Measurements from ENCODE around the gene IGF2BP3. TPM values are rescaled to one million over a fixed set of nuclear protein-coding genes. Genes with fewer than 3 reads are reported as not detected.

Gene IGF2BP3
- total and polyA plus RNA-seq, 7 experiments from 2014 or later: 0.13 to 1.8 (median 0.80) TPM; not detected in 1

DNA sequence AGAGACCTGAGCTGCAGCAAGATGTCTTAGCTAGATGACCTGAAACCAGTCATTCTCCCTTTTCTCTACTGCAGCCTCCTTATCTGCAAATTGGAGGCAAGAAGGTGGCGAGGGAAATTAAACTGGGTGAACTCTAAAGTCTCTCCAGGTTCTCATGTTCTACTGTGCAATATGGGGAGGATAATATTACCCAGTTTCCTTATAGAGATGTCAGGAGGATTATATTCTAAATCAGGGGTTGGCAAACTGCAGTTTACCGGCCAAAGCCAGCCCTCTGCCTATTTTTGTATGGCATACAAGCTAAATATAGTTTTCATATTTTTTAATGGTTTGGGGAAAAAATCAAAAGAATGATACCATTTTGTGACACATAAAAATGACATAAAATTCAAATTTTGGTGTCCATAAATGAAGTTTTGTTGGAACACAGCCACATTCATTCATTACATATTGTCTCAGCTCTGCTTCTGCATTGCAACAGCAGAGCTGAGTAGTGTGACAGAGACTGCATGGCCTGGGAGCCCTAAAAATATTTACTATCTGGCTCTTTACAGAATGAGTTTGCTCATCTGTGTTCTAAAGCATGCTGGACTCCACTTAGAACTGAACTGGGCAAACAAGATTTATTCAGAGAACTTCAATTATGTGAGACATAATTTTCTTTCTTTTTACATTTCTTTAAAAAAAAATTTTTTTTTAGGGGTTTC is 190.3 kb downstream of the IGF2BP3 start:
- ChIA-PET CTCF (interaction anchor here (0.9 to 1.4 kb wide), 2 partner anchors 8 to 182 kb away, joined by 3 read pairs; no protein-coding TSS in a partner anchor), POLR2A (interaction anchor here (2.0 kb wide), 1 partner anchor 19 kb away, joined by 8 read pairs; the partner anchor contains the start of gene MALSU1)
- intact Hi-C loops (cut with micrococcal nuclease): loop anchor here in 1 of 2 donors (5.0 kb wide), 1 partner anchor 252 kb away; the partner anchor contains the start of gene TRA2A
- Mint-ChIP-seq H3K4me1 (peaks cover 0 to 4% (median 0%) of the 10 kb centered on the region in 7 donors), H3K36me3 (no peaks in the 10 kb centered on the region), H3K27ac (no peak overlapping the region), H3K27me3 (peaks cover 0 to 4% (median 0%) of the 10 kb centered on the region in 5 donors), H3K9me3 (no peaks in the 10 kb centered on the region), H3K4me3 (no peak overlapping the region)
- no peak overlapping the region for H3K27ac ChIP-seq (ENCODE audit: low read depth, low read length)
- ATAC-seq (no peak), DNase-seq (no peak)
- no peaks in the 10 kb centered on the region for H3K4me1 ChIP-seq (ENCODE audit: control insufficient read depth in 2 of 2, insufficient read depth in 2 of 2, low read length in 2 of 2)
- H3K9me3 ChIP-seq (ENCODE audit: control insufficient read depth in 2 of 3, low read length in 3 of 3): no peaks in the 10 kb centered on the region
- H3K4me3 ChIP-seq (ENCODE audit: low read length): no peak overlapping the region
- H3K36me3 ChIP-seq (ENCODE audit: control insufficient read depth in 2 of 3, insufficient read depth in 3 of 3, low read length in 3 of 3): no peaks in the 10 kb centered on the region
- no peaks in the 10 kb centered on the region for H3K27me3 ChIP-seq (ENCODE audit: control insufficient read depth in 2 of 2, insufficient read depth in 2 of 2, low read length in 2 of 2)

DNA sequence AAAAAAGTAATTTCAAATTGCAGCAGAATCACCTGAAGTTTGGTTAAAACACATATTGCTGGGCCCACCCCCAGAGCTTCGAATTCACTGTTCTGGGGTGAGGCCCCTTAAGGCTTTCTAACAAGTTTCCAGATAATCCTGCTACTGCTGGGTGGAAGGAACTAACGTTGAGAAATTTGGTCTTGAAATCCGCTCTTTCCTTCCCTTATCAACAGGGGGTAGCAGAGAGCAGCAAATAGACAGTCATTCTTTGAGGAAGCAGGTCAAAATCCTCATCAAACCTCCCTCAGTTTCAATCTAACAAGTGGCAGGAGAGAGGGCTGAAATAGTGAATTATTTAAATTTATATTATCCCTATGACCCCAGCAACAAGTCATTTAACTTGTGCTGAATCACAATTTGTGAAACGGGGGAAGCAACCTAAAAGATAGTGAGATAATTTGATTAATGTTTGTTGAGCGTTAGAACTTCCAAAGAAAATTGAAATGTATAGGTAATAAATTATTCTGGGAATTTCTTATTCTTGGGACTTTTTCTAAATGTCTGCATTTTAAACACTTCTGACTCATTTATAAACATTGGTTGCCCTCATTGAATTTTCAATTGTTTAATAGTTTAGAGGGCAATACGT is 192.8 kb downstream of the IGF2BP3 start:
- Histone ChIP-seq H3K4me3 (ENCODE audit: low read length) (no peak overlapping the region), H3K27me3 (ENCODE audit: control insufficient read depth in 2 of 2, insufficient read depth in 2 of 2, low read length in 2 of 2) (no peaks in the 10 kb centered on the region), H3K36me3 (ENCODE audit: control insufficient read depth in 2 of 3, insufficient read depth in 3 of 3, low read length in 3 of 3) (no peaks in the 10 kb centered on the region), H3K27ac (ENCODE audit: low read depth, low read length) (no peak overlapping the region), H3K9me3 (ENCODE audit: control insufficient read depth in 2 of 3, low read length in 3 of 3) (no peaks in the 10 kb centered on the region), H3K4me1 (ENCODE audit: control insufficient read depth in 2 of 2, insufficient read depth in 2 of 2, low read length in 2 of 2) (peaks cover 0 to 4% of the 10 kb centered on the region in 2 donors)
- H3K36me3 Mint-ChIP-seq: no peaks in the 10 kb centered on the region
- H3K9me3 Mint-ChIP-seq: no peaks in the 10 kb centered on the region
- ChIA-PET POLR2A (interaction anchor here (0.6 to 1.1 kb wide), 2 partner anchors 17 to 250 kb away, joined by 3 to 5 read pairs; no protein-coding TSS in a partner anchor), CTCF (interaction anchor here (0.5 to 2.3 kb wide), 7 partner anchors 10 to 270 kb away, joined by 3 to 7 read pairs (median 4); no protein-coding TSS in a partner anchor)
- H3K27ac Mint-ChIP-seq: no peak overlapping the region
- H3K4me1 Mint-ChIP-seq: peaks cover 2 to 15% (median 10%) of the 10 kb centered on the region in 7 donors
- DNase-seq (peak in 7 of 9 donors; percentile 26 to 67 (median 62)), ATAC-seq (peak; percentile 69)
- peaks cover 0 to 4% (median 0%) of the 10 kb centered on the region in 5 donors for H3K27me3 Mint-ChIP-seq
- no peak overlapping the region for H3K4me3 Mint-ChIP-seq
- intact Hi-C loops (cut with micrococcal nuclease): loop anchor here (1.0 to 5.0 kb wide), 9 partner anchors 22 to 435 kb away; partner anchors contain the start of genes MALSU1 (in 2 of the 2), IGF2BP3 (in 1 of the 2) and TRA2A (in 1 of the 2)

DNA sequence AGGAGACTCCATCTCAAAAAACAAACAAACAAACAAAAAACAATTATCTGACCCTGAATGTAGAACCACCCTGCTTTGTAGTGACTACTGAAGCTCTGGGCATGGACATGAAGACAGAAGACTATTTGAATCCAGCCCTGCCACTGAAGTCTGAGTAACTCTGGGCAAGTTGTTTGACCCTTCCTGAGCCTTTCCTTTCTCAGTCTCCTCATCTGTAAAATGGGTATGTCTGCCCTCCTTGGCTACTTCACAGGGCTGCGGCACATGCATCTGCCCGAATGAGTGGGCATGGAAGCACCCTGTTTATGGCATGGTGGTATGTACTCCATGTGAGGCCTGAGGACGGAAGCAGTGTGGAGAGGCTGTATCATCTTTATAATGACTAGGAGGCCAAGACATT is 193.3 kb downstream of the IGF2BP3 start:
- no peak overlapping the region for H3K4me3 Mint-ChIP-seq

DNA sequence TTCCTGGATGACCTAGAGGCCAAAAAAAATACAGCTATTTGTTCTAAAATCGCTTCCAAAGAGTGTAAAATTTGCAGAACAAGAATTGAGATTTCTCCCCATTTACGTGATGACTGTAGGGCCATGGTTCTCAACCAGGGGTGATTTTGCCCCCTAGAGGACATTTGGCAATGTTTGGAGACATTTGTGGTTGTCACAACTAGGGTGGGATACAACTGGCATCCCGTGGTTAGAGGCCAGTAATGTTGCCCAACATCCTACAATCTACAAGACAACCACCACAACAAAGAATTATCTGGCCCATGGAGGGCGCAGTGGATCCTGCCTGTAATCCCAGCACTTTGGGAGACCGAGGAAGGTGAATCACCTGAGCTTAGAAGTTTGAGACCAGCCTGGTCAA is 193.9 kb downstream of the IGF2BP3 start:
- Histone ChIP-seq H3K36me3 (ENCODE audit: control insufficient read depth in 2 of 3, insufficient read depth in 3 of 3, low read length in 3 of 3) (no peaks in the 10 kb centered on the region), H3K4me1 (ENCODE audit: control insufficient read depth in 2 of 2, insufficient read depth in 2 of 2, low read length in 2 of 2) (peaks cover 0 to 4% of the 10 kb centered on the region in 2 donors), H3K4me3 (ENCODE audit: low read length) (no peak overlapping the region), H3K27me3 (ENCODE audit: control insufficient read depth in 2 of 2, insufficient read depth in 2 of 2, low read length in 2 of 2) (no peaks in the 10 kb centered on the region), H3K27ac (ENCODE audit: low read depth, low read length) (no peak overlapping the region), H3K9me3 (ENCODE audit: control insufficient read depth in 2 of 3, low read length in 3 of 3) (no peaks in the 10 kb centered on the region)
- no peak for DNase-seq
- H3K27me3 Mint-ChIP-seq: peaks cover 0 to 4% (median 0%) of the 10 kb centered on the region in 5 donors
- H3K9me3 Mint-ChIP-seq: no peaks in the 10 kb centered on the region
- no peak overlapping the region for H3K27ac Mint-ChIP-seq
- CTCF ChIA-PET: interaction anchor here (0.6 to 2.3 kb wide), 4 partner anchors 13 to 271 kb away, joined by 3 to 7 read pairs (median 4); no protein-coding TSS in a partner anchor
- ATAC-seq: no peak
- H3K4me3 Mint-ChIP-seq: no peak overlapping the region
- intact Hi-C loops (cut with micrococcal nuclease): loop anchor here in 1 of 2 donors (2.0 to 5.0 kb wide), 2 partner anchors 194 to 256 kb away; partner anchors contain the start of genes IGF2BP3 and TRA2A
- H3K4me1 Mint-ChIP-seq: peaks cover 2 to 16% (median 10%) of the 10 kb centered on the region in 7 donors
- no peaks in the 10 kb centered on the region for H3K36me3 Mint-ChIP-seq
- POLR2A ChIA-PET: interaction anchor here (1.1 kb wide), 1 partner anchor 18 kb away, joined by 3 read pairs; no protein-coding TSS in a partner anchor

More for the DNA sequence above, 193.3 kb downstream of the IGF2BP3 start:
- no peaks in the 10 kb centered on the region for H3K27me3 ChIP-seq (ENCODE audit: control insufficient read depth in 2 of 2, insufficient read depth in 2 of 2, low read length in 2 of 2)
- peaks cover 2 to 16% (median 10%) of the 10 kb centered on the region in 7 donors for H3K4me1 Mint-ChIP-seq
- DNase-seq (no peak), ATAC-seq (no peak)
- intact Hi-C loops (cut with micrococcal nuclease): loop anchor here (1.0 to 5.0 kb wide), 9 partner anchors 22 to 435 kb away; partner anchors contain the start of genes MALSU1 (in 2 of the 2), IGF2BP3 (in 1 of the 2) and TRA2A (in 1 of the 2)
- CTCF ChIA-PET: interaction anchor here (0.5 to 2.3 kb wide), 5 partner anchors 9 to 270 kb away, joined by 3 to 7 read pairs (median 5); no protein-coding TSS in a partner anchor
- H3K4me3 ChIP-seq (ENCODE audit: low read length): no peak overlapping the region
- no peaks in the 10 kb centered on the region for H3K9me3 Mint-ChIP-seq
- H3K27ac ChIP-seq (ENCODE audit: low read depth, low read length): no peak overlapping the region
- H3K27ac Mint-ChIP-seq: no peak overlapping the region
- no peaks in the 10 kb centered on the region for H3K36me3 Mint-ChIP-seq
- H3K9me3 ChIP-seq (ENCODE audit: control insufficient read depth in 2 of 3, low read length in 3 of 3): no peaks in the 10 kb centered on the region
- peaks cover 0 to 4% (median 0%) of the 10 kb centered on the region in 5 donors for H3K27me3 Mint-ChIP-seq
- H3K4me1 ChIP-seq (ENCODE audit: control insufficient read depth in 2 of 2, insufficient read depth in 2 of 2, low read length in 2 of 2): peaks cover 0 to 4% of the 10 kb centered on the region in 2 donors
- H3K36me3 ChIP-seq (ENCODE audit: control insufficient read depth in 2 of 3, insufficient read depth in 3 of 3, low read length in 3 of 3): no peaks in the 10 kb centered on the region
- POLR2A ChIA-PET: interaction anchor here (0.6 to 1.1 kb wide), 2 partner anchors 17 to 251 kb away, joined by 3 to 5 read pairs; no protein-coding TSS in a partner anchor

DNA sequence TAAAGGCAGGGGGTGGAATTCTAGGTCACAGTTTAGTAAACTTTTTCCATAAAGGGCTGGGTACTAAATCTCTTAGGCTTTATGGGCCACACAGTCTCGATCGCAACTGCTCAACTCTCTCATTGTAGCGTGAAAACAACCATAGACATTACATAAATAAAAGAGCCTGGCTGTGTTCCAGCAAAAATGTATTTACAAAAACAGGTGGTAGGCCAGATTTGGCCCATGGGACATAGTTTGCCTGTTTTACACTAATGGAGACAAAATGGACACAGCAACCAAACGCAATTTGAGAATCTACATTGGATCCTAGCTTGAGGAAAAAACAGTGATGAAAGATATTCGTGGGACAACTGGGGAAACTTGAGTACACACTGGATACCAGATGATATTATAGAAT is 194.4 kb downstream of the IGF2BP3 start:
- H3K4me1 Mint-ChIP-seq: peaks cover 2 to 16% (median 10%) of the 10 kb centered on the region in 7 donors
- no peak for ATAC-seq

More for the DNA sequence above, 194.4 kb downstream of the IGF2BP3 start:
- H3K27ac ChIP-seq (ENCODE audit: low read depth, low read length): no peak overlapping the region
- CTCF ChIA-PET: interaction anchor here (0.6 to 2.3 kb wide), 3 partner anchors 14 to 249 kb away, joined by 3 to 5 read pairs (median 3); no protein-coding TSS in a partner anchor
- no peaks in the 10 kb centered on the region for H3K36me3 ChIP-seq (ENCODE audit: control insufficient read depth in 2 of 3, insufficient read depth in 3 of 3, low read length in 3 of 3)
- H3K9me3 ChIP-seq (ENCODE audit: control insufficient read depth in 2 of 3, low read length in 3 of 3): no peaks in the 10 kb centered on the region
- DNase-seq: no peak
- peaks cover 0 to 4% of the 10 kb centered on the region in 2 donors for H3K4me1 ChIP-seq (ENCODE audit: control insufficient read depth in 2 of 2, insufficient read depth in 2 of 2, low read length in 2 of 2)
- no peak overlapping the region for H3K4me3 ChIP-seq (ENCODE audit: low read length)
- intact Hi-C loops (cut with micrococcal nuclease): loop anchor here in 1 of 2 donors (2.0 to 5.0 kb wide), 2 partner anchors 195 to 256 kb away; partner anchors contain the start of genes IGF2BP3 and TRA2A
- peaks cover 0 to 4% (median 0%) of the 10 kb centered on the region in 5 donors for H3K27me3 Mint-ChIP-seq
- H3K4me3 Mint-ChIP-seq: no peak overlapping the region
- no peaks in the 10 kb centered on the region for H3K27me3 ChIP-seq (ENCODE audit: control insufficient read depth in 2 of 2, insufficient read depth in 2 of 2, low read length in 2 of 2)
- H3K36me3 Mint-ChIP-seq: no peaks in the 10 kb centered on the region
- POLR2A ChIA-PET: no interaction called here
- H3K27ac Mint-ChIP-seq: no peak overlapping the region
- no peaks in the 10 kb centered on the region for H3K9me3 Mint-ChIP-seq
